GM19467 (cell line): ENCODE measurements around the gene HELLS.
"Not testable (repeated sequence)": the region's sequence is repeated elsewhere in the genome, so short reads cannot be mapped to it uniquely, and the experiment has no call there.

Experiments used
- ATAC-seq: cut with Tn5 transposase; IDR thresholded peaks from one replicate; pipeline ENCODE4 v1.9.1; 2021; ENCODE audit warnings: mild to moderate bottlenecking, moderate library complexity; ENCODE audit not compliant: unreplicated experiment

The HELLS gene

DNA sequence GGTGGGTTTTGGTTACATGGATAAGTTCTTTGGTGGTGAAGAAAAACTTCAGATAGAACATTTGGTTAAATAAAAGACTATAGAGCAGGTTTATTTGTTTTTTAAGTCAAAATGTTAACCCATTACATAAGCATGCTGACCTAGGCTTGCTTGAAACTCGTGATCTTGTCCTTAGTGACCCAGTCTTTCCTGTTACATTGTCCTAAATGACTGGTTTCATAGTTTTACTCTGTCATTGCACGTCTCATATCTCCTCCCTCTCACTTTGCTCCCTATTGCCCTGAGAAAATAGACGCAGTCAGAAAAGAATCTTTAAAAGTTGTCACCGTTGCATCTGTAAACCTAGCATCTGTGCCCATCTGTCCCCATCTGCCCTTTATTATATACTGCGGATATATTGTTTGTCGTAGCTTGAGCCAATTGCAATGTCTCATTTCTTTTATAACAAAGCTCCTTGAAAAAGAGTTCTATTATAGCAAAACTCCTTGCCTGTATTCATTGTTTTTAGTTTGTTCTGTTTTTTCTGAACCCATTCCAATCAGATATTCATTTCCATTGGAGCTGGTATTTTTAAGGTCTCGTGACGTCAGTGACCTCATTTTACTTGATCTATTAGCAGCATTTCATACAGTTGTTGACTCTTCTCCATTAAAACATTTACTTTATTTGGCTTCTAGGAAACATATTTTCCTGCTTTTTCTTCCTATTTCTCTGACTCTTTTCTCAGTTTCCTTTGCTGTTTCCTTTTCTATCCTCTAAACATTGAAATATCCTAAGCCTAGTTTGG, 57.3 kb downstream of the HELLS start:
- no peak for ATAC-seq

DNA sequence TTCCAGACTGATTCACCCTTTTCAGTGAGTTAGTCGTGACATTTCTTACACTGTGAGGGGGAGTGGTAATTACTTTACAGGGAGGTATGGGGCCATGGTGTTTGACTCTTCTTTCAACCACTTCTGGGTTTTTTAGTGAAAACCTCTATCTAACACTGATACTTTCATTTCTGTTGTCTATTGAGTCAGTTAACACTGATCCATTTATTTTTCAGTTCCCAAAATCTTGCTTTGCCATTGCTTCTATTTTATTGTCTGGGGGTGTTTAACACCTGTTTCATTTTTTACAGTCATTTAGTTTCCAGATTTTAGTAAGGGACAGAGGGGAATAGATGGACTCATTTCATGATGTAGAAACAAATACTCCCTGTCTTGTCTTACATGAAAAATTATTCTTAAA, 61.5 kb downstream of the HELLS start:
- peak; percentile 64 for ATAC-seq

DNA sequence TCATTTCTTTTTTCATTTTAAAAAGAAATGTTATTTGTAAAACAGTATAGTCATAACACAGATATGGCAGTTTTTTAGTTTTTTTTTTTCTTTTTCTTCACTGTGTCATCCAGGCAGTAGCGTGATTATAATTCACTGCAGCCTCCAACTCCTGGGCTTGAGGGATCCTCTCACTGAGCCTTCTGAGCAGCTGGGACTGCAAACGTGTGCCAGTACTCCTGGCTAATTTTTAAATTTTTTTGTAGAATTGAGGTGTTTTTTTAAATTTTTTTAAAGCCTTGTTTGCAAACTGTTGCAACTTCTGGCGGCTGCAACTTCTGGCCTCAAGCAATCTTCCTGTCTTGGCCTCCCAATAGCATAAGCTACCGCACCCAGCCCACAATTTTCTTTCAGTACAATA, 63.0 kb downstream of the HELLS start:
- no peak for ATAC-seq

DNA sequence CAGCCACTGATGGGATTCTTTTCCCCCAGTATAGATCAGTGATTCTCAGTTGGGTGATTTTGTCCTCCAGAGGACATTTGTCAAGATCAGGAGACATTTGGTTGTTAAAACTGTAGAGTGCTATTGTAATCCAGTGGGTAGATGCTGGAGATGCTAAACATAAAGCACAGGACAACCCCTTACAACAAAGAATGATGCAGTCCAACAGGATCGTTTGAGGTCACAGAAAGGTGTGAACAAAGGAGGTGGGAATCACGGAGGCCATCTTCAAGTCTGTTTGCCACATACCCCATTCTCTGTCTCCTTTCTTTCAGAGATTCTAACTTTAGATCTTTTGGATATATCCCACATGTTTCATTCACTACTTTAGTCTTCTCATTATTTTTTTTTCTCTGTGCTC, 69.0 kb downstream of the HELLS start:
- no peak for ATAC-seq

DNA sequence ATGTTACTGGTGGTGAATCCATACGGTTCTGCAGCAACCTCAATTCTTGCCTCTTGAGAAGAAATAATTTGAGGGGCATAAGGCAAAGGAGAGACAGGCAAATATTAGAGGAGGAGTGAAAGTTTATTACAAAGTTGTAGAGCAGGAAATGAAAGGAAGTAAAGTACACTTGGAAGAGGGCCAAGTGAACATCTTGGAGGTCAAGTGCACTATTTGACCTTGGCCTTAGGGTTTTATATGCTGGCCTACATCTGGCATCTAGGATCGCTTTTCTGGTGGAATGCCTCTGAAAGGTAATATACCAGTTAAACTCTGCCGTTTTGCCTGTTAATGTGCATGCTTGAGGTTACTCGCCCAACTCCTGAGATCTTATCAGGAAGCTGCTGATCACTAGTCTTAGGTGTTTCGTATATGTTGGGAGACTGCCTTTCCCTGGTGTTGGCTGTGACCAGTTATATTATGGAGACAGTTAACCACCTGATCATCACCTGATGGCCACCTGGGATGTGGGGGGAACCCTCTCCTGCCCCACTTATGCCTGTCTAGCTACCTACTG, 71.9 kb downstream of the HELLS start:
- ATAC-seq: no peak

DNA sequence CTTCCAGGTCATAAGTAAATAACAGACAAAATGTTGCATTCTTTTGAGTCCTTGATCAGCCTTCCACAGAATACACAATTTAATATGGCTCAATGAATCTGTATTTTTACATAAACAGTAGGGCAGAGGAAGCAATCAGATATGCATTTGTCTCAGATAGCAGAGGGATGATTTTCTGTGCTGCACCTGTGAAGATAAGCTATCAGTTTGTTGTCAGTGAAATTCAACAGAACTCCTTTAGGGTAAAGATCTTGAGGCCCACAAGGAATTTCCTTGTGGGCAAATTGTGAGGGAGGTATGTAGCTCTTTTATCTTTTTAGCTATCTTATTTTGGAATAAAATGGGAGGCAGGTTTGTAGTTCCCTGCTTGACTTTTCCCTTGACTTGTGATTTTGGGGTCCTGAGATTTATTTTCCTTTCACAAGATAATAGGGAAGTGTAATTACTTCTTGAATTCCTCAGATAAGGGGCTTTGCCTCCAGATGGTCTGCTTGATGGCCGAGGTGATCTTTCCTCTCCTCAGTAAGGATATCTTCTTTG, 77.1 kb downstream of the HELLS start:
- no peak for ATAC-seq

DNA sequence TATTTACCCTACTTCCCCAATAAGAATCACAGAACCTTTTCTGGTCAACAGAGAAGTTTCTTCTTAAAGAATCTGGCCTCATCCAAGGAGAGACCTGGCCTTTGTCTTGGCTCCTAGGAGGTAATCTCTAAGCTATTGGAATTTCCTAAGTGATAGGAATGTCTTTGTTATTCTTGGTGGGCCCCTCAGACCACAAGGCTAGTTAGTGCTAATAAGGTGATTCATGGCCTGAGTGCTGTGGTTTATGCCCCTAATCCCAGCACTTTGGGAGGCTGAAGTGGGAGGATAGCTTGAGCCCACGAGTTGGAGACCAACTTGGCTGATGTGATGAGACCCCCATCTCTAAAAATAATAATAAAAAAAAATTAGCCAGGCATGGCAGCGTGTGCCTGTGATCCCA, 78.0 kb downstream of the HELLS start:
- no peak for ATAC-seq

DNA sequence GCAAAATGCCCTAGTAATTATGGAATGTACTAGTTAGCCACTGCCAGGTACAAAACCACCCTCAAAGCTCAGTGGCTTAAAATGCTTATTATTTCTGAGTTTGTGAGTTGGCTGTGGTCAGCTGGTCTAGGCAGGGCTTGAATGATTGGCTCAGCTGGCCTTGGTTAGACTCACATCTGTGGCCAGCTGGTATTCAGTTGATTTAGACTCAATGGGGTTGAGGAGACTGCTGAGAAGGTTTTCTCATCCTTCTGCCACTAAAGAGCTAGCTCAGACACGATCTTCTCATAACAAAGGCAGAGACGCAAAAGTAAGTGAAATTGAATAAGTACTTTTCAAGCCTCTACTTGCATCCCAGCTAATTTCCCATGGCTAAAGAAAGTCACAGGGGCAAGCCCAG, 80.9 kb downstream of the HELLS start:
- ATAC-seq: no peak

DNA sequence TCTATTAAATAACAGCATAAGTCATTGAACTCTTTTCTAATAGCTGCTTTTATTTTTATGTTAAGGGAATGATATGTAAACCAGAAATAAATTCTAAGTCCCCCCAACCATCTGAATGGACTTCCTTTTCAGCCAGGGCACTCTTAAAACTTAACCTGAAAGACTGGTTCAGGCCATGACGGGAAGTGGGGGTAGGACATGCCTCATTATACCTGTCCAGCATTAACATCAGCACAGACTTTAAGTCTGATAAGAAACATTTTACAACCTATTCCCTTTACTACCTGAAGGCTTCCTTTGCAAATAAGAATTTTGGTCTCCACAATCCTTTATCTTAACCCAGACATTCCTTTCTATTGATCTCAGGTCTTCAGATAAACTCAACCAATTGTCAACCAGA, 81.9 kb downstream of the HELLS start:
- ATAC-seq: no peak

DNA sequence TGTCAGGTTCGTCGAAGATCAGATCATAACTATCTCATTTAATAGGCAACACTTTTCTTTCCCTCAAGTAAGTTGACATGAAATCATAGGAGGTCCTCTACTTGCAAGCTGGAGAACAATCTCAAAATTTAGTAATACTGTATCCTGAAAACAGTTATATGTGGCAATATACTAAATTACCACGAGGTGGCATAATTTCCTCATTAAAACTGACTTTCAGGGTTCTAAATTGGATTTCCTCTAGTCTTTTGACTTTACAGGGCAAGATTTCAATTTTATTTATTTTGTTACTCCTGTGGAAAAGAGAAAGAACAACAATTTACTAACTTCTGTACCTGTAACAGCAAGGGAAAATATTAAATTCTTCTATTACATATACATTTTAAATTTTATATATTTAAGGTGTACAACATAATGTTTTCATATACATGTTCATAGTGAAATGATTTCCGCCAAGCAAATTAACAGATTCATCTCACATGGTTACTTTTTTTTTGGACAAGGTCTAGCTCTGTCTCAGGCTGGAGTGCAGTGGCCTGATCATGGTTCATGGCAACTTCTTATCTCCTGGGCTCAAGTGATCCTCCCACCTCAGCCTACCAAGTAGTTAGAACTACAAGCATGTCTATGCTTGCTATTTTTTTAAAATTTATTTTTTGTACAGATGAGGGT, 84.6 kb downstream of the HELLS start:
- ATAC-seq: no peak

DNA sequence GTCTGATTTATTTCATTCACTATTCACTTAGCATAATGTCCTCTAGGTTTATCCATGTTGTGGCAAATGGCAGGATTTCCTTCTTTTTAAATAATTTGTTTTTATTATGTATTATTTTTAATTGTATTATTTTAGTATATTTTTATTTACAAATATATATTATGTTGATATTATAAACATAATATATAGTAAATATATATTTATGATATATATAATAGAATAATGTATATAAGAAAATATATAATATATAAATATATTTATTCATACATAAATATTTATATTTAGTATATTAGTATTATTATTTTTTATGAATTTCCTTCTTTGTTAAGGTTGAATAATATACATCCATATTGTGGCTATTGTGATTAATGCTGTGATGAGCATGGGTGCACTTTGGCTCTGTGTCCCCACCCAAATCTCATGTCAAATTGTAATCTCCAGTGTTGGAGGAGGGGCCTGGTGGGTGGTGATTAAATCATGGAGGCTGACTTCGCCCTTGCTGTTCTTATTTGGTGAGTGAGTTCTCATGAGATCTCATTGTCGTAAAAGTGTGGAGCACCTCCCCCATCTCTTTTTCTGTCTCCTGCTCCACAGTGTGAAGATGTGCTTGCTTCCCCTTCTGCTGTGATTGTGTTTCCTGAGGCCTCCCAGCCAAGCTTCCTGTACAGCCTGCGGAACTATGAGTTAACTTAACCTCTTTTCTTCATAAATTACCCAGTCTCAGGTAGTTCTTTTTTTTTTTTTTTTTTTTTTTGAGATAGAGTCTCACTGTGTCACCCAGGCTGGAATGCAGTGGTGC, 85.7 kb downstream of the HELLS start:
- no peak for ATAC-seq

DNA sequence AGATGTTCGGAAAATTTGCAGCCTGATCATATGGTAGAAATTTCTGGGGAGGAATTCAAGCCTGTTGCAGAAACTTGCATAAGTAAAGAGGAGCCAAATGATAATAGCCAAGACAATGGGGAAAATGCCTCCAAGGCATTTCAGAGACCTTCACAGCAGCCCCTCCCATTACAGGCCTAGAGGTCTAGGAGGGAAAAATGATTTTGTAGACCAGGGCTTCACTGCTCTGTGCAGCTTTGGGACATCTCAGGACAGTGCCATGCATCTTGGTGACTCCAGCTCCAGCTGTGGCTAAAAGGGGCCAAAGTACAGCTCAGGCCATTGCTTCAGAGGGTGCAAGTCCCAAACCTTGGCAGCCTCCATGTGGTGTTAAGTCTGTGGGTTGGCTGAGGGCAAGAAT, 87.4 kb downstream of the HELLS start:
- ATAC-seq: no peak

DNA sequence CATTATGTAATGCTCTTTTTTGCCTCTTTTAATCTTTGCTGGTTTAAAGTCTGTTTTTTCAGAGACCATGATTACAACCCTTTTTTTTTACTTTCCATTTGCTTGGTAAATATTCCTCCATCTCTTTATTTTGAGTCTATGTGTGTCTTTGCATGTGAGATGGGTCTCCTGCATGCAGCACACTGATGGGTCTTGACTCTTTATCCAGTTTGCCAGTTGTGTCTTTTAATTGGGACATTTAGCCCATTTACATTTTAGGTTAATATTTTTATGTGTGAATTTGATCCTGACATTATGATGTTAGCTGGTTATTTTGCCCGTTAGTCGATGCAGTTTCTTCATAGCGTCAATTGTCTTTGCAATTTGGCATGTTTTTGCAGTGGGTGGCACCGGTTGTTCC, 92.5 kb downstream of the HELLS start:
- ATAC-seq: not testable (repeated sequence)

DNA sequence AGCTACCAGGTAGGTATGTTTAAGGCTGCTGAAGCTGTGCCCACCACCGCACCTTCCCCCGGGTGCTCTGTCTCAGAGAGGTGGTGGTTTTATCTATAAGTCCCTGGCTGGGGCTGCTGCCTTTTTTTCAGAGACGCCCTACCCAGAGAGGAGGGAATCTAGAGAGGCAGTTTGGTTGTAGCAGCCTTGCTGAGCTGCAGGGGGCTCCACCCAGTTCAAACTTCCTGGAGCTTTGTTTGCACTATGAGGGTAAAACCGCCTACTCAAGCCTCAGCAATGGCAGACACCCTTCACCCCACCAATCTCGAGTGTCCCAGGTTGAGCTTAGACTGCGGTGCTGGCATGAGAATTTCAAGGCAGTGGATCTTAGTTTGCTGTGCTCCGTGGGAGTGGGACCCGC, 94.3 kb downstream of the HELLS start:
- no peak for ATAC-seq

DNA sequence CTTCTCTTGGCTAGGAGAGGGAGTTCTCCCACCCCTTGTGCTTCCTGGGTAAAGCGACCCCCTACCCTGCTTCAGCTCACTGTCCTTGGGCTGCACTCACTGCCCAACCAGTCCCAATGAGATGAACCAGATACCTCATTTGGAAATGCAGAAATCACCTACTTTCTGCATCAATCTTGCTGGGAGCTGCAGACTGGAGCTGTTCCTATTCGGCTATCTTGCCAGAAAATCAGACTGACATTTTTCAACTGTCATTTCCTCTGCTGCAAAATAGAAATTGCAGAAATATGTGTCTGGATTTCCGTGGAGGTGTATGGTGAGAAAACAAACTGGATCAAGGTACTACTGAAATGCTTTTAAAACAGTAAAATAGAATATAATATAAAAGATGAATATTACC, 95.0 kb downstream of the HELLS start:
- no peak for ATAC-seq

DNA sequence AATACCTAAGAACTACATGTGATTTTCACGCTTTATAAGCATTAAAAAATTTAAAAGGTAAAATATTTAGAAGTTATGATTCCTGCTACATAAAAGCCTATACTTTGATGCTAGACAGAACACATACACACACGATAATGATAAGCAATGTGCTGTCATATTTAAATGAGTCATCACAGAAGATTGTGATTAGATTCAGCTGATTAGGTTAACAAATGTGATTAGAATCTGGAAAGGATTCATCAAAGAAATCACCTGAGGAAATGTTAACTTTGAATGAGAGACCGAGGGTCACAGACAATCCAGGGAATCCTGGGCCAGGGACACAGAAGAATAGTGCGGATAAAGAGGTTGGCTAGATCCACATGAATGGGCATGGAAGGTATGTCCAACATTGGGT, 95.9 kb downstream of the HELLS start:
- no peak for ATAC-seq

DNA sequence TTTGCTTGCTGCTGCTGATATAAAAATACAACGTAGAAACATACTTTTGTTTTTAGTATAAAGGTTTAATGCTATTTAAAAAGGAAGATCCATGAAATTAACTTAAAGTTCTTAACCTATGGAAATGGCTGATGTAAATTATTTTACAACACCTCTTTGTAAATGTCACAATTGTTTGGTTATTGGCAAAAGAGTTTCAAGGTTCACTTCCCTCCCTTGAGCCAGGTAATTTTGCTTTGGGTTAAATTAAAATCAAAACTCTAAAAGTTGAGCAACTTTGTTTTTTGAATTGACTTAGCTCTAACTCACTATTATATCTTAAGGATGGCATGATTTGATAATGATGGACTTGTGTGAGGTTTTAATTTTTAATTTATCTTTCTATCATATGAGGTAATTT, 98.8 kb downstream of the HELLS start:
- ATAC-seq: no peak

DNA sequence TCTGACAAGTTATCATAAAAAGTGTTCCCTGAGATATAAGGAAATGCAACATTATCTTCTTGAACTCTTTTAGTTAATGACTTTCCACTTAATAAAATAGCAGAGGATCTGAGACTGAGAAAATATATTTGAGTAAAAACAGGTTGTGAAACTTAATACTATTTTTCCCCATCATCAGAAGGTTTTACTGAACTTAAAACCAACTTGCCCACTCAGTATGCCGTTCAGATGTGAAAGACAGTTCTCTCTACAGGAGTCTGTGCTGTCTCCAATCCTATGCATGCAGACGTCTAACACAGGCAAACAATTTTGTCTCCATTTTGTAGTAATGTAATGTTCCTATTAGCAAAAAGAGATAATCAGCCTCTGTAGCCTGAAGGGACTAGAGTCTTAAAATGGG, 99.7 kb downstream of the HELLS start:
- no peak for ATAC-seq
